H1 (cell line): ENCODE data around the gene ARID1B.

Experiments used
- BRCA1 ChIP-seq: IDR thresholded peaks from 2 replicates; pipeline ENCODE4 v1.6.1; 2012; ENCODE audit warnings: low read depth, low read length, improper control_type of control experiment
- EZH2 ChIP-seq: fragments of 200-600 bp; sonication (generic); IDR thresholded peaks from 2 replicates; pipeline ENCODE4 v1.7.1; 2012; ENCODE audit warnings: low read depth, mild to moderate bottlenecking, moderate library complexity, low read length, inconsistent platforms; ENCODE audit not compliant: severe bottlenecking
- PHF8 ChIP-seq: fragments of 200-600 bp; sonication (generic); conservative IDR thresholded peaks from 2 replicates; pipeline ENCODE4 v1.7.1; 2012; ENCODE audit warnings: low read depth, mild to moderate bottlenecking, inconsistent platforms, low read length, moderate library complexity
- POLR2AphosphoS5 ChIP-seq: IDR thresholded peaks from 2 replicates; pipeline ENCODE4 v1.6.1; 2011; ENCODE audit warnings: low read depth, low read length
- TBP ChIP-seq: IDR thresholded peaks from 2 replicates; pipeline ENCODE4 v1.6.1; 2011; ENCODE audit warnings: low read depth, low read length, improper control_type of control experiment
- YY1 ChIP-seq: IDR thresholded peaks from 2 replicates; pipeline ENCODE4 v1.6.1; 2011; ENCODE audit warnings: low read depth, mild to moderate bottlenecking, low read length
- ZNF274 ChIP-seq: IDR thresholded peaks from 2 replicates; pipeline ENCODE4 v1.7.0; 2012; ENCODE audit warnings: low read length, borderline replicate concordance; ENCODE audit errors: extremely low read depth
- TF ChIP-seq, protein P1 (sequence below), 3 experiments: IDR thresholded peaks; 1 replicate in 2 of 3; 2 replicates in 1 of 3; pipeline versions ENCODE4 v1.5.1 to v1.6.1; 2011; ENCODE audit warnings: low read length in 3 of 3, mild to moderate bottlenecking in 3 of 3, inconsistent platforms in 2 of 3, low read depth in 1 of 3, moderate library complexity in 1 of 3; ENCODE audit not compliant: insufficient read depth in 1 of 3; ENCODE audit errors: control extremely low read depth in 1 of 3
- TF ChIP-seq, protein P2 (sequence below): IDR thresholded peaks from 2 replicates; pipeline ENCODE4 v1.6.1; 2012; ENCODE audit warnings: low read length, inconsistent platforms

DNA sequence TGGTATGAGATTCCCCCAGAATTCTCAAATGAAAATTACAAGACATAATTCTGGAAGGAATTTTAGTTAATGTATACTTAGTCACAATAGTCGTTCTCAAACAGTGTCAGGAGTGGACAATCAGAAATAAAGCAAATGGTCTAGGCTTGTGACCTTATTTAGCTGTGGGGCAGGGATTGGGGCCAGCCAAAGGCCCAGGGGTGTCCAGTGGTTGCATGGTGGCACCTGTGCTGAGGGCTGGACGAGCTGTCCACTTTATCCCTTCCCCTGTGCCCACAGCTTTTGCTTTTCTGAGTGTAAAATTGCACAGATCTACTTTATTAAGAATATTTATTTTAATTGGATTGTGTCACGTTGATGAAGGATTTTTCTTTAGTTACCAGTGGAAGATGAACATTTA is 195.0 kb downstream of the ARID1B start:
- TF ChIP-seq, protein P1, sequence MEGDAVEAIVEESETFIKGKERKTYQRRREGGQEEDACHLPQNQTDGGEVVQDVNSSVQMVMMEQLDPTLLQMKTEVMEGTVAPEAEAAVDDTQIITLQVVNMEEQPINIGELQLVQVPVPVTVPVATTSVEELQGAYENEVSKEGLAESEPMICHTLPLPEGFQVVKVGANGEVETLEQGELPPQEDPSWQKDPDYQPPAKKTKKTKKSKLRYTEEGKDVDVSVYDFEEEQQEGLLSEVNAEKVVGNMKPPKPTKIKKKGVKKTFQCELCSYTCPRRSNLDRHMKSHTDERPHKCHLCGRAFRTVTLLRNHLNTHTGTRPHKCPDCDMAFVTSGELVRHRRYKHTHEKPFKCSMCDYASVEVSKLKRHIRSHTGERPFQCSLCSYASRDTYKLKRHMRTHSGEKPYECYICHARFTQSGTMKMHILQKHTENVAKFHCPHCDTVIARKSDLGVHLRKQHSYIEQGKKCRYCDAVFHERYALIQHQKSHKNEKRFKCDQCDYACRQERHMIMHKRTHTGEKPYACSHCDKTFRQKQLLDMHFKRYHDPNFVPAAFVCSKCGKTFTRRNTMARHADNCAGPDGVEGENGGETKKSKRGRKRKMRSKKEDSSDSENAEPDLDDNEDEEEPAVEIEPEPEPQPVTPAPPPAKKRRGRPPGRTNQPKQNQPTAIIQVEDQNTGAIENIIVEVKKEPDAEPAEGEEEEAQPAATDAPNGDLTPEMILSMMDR (IDR thresholded peaks at IDR 0.05; ENCODE audit: control extremely low read depth in 1 of 3, insufficient read depth in 1 of 3, low read depth in 1 of 3, low read length in 3 of 3): no peak
- TF ChIP-seq ZNF274 (no peak), PHF8 (no peak), EZH2 (no peak), YY1 (no peak), TBP (no peak), BRCA1 (no peak), POLR2AphosphoS5 (no peak)
- TF ChIP-seq, protein P2, sequence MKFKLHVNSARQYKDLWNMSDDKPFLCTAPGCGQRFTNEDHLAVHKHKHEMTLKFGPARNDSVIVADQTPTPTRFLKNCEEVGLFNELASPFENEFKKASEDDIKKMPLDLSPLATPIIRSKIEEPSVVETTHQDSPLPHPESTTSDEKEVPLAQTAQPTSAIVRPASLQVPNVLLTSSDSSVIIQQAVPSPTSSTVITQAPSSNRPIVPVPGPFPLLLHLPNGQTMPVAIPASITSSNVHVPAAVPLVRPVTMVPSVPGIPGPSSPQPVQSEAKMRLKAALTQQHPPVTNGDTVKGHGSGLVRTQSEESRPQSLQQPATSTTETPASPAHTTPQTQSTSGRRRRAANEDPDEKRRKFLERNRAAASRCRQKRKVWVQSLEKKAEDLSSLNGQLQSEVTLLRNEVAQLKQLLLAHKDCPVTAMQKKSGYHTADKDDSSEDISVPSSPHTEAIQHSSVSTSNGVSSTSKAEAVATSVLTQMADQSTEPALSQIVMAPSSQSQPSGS: no peak
